HG03558 (cell line): ENCODE results near the gene FHL3.
"Not testable (repeated sequence)": the region's sequence is repeated elsewhere in the genome, so short reads cannot be mapped to it uniquely, and the experiment has no call there.

ENCODE experiments used
- ATAC-seq: cut with Tn5 transposase; IDR thresholded peaks from one replicate; pipeline ENCODE4 v1.9.1; 2021; ENCODE audit warnings: moderate number of reproducible peaks; ENCODE audit not compliant: unreplicated experiment; ENCODE audit errors: extremely low read depth

Gene FHL3

DNA sequence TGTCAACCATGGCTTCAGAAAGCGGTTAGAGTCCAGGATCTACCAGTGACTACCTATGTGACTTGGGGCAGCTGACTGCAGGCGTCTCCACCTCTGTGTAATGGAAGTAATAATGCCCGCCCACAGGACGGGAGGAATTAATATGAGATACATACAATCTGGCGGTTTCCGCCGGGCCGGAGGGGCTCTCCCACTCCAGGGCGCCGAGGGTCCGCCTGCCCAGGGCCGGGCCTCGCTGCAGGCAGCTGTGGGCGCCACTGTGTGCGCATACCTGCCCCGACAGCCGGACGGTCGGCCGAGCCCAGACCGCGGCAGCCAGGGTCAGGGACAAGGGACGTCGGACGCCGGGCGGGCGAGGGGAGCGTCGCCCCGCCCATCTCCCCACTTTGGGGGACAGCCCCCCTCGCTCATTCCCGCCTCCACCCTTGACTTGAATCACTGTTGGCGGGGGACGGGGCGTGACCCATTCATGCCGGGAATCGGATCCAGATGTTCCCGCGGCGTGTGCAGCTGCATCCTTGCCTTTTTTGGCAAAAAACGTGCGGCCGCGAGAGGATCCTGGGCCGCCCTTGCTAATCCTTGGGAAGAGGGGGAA lies 9.5 kb downstream of the FHL3 start:
- ATAC-seq: no peak

DNA sequence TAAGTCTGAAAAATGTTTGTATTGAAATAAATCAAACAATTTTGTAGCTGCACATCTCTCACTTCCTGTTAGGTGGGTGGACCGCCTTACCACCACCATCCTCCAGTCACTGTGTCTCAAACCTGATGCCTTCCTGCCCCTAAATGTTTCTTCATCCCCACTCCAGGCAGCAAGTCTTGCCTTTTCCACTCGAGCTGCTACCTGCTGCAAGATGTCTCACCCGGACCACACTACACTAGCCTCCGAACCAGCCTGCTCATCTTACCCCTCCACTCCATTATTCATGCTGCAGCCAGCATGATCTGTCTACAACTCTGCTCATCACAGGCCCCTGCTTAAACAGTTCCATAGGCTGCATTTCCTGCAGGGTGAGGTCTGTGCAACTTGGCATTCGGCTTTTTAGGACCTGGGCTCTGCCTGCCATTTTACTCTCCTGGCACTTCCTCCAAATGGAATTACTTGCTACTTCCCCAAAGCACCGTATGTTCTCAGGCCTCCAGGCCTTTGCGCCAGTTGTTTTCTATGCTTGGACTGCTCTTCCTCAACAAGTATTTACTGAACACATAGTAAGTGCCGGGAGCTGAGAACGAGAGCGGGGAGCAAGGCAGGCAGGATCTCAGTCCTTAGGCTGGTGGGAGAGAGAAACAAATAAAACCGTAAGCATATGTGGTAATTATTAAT lies 10.3 kb downstream of the FHL3 start:
- no peak for ATAC-seq

DNA sequence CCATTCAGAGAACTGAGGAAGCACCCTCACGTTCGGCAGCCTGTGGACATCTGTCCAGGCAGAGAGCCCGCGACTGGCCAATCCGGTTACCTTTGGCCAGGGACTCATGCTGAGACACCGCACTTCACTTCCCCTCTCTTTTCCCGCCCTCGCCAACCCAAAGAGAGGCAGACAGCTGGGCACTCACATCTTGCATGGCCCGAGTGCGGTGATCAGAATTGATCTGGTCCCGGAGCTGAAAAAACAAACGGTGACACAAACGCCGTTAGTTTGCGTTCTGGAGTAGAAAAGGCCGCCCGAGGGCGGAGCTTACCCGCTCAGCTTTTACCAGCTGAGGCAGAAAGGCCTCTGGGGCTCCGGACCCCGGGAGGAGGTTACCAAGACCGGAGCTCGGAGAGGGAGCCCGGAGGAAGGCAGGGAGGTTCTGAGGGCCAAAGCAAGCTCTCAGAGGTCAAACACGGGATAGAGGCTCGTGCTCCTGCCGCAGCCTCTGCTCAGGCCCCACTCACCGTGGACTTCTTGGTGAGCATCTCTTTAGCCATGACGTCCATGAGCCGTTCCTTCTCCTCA lies 15.9 kb downstream of the FHL3 start:
- no peak for ATAC-seq

DNA sequence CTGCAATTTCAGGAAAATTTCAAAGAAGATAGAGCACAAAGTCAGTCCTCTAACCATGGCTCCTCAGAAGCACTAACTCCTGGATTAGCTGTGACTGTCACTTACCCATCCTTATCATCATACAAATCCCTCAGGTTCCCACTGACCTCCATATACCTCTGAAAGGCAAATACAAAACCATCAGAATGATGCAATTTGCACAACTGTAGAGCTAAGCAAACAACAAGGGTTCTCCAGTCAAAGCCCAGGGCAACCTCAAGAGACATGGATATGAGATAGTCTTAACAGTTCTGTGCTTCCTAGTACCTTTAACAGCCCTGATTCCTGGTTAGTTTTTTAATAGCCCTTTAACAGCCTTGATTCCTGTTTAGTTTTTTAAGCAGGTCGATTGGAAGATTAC lies 17.6 kb downstream of the FHL3 start:
- ATAC-seq: no peak

DNA sequence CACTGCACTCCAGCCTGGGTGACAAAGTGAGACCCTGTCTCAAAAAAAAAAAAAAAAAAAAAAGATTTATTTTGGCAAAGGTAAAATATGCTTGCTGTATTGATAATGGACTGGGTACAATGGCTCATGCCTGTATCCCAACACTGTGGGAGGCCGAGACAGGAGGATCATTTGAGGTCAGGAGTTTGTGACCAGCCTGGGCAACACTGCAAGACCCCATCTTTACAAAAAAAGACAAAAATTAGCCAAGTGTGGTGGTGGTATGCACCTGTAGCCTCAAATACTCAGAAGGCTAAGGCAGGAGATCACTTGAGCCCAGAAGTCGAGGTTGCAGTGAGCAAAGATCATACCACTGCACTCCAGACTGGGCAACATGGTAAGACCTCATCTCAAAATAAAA lies 21.8 kb downstream of the FHL3 start:
- no peak for ATAC-seq

DNA sequence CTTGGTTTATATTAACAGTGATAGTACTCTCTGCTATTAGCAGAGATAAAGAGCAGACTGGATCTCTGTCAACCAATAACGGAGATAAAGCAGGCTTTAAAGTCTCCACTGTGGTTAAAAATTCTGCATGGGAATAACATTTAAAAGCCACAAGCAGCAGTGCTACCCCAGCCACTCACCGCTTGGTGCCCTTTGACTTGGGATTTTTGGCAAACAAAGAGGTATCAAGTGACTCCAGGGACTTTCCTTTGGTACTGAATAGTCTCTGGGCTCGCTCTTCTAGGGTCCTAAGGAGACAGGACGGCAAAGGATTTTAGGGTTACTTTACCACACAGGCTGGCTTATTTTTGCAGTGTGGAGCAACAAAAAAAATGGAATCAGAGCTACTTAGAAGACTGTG lies 26.8 kb downstream of the FHL3 start:
- no peak for ATAC-seq

DNA sequence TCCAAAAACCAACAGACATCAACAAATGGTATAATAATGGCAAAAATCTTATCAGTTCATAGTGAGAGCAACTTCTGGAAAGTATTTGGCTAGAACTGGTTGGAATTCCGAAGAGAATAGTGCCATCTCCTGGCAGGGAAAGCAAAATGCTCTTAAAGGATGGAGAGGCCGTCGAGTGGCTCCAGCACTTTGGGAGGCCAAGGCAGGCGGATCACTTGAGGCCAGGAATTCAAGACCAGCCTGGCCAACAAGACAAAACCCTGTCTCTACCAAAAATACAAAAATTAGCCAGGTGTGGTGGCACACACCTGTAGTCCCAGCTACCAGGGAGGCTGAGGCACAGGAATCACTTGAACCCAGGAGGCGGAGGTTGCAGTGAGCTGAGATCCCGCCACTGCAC lies 30.2 kb downstream of the FHL3 start:
- ATAC-seq: not testable (repeated sequence)

DNA sequence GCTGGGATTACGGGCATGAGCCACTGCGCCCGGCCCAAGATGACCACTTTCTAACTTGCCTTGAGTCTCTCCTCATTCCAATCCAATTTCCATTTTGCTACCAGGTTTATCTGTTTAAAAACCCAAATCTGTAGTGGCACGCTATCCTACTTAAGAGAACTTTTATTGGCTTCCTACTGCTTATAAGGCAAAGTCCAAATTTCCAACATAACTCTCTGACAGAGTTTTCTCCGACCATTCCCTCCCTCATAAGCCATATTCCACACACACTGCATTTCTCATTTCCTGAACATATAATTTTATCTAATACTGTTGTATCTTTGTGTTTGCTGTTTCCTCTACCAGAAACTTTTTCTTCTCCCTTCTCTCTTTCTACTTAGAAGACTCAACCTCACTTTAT lies 30.7 kb downstream of the FHL3 start:
- no peak for ATAC-seq

DNA sequence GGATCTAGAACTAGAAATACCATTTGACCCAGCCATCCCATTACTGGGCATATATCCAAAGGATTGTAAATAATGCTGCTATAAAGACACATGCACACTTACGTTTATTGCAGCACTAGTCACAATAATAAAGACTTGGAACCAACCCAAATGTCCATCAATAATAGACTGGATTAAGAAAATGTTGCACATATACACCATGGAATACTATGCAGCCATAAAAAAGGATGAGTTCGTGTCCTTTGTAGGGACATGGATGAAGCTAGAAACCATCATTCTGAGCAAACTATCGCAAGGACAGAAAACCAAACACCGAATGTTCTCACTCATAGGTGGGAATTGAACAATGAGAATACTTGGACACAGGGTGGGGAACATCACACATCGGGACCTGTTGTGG lies 31.6 kb downstream of the FHL3 start:
- ATAC-seq: not testable (repeated sequence)

DNA sequence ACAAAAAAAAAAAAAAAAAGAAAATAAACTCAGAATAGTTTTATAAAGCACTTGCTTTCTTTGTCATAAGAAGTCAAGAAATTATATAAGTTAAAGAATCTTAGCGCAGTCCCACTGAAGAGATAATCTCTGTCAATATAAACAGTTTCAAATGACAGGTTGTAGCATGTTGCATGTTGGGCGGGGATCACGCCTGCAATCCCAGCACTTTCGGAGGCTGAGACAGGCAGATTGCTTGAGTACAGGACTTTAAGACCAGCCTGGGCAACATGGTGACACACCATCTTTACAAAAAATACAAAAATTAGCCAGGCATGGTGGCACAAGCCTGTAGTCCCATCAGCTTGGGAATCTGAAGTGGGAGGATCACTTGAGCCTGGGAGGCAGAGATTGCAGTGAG lies 40.0 kb downstream of the FHL3 start:
- no peak for ATAC-seq

DNA sequence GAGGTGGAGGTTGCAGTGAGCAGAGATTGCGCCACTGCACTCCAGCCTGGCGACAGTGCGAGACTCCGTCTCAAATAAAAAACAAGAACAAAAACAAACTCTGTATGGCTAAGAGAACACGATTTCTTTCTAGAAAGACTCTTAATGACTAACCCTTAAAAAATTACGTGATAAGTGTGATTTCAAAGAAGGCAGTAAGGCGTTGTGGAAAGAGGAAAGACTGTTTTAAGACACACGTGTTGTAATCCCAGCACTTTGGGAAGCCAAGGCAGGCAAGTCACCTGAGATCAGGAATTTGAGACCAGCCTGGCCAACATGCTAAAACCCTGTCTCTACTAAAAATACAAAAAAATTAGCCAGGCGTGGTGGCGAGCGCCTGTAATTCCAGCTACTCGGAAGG lies 41.2 kb downstream of the FHL3 start:
- ATAC-seq: not testable (repeated sequence)

DNA sequence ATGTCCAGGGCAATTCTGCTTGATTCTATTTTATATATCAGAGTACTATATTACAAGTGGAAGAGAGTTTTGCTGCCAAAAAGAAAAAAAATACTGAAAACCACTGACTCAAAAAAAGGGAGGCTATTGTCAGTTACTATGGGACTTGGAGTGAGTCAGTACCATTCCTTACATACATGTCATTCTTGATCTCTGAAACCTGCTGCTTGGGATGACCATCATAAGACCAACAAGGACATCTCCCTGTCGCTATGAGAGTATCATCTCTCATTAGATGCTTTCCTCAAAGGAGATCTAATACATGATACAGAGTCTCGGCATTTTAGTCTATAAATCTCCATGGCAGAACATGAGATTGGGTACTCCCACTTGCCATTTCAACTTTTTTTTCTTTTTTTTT lies 46.6 kb downstream of the FHL3 start:
- ATAC-seq: no peak

DNA sequence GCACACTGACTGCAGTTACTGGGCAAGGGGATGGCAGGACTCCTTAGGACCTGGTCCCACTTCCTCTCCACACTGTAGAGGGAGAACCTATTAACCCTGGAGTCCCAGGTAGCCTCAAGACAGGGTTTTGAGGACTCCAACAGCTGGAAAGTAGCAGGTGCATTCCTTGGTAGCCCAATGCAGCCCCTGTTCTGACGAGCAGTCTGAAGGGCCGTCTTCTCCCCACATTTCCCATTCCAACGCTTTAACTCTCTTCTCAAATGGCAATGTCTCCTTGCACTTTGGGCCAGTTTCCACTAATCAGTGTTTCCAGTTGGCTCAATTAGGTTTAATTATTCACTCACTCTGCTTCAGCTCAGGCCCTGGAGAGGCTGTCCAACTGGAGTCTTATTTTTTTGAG lies 49.6 kb downstream of the FHL3 start:
- ATAC-seq: no peak

DNA sequence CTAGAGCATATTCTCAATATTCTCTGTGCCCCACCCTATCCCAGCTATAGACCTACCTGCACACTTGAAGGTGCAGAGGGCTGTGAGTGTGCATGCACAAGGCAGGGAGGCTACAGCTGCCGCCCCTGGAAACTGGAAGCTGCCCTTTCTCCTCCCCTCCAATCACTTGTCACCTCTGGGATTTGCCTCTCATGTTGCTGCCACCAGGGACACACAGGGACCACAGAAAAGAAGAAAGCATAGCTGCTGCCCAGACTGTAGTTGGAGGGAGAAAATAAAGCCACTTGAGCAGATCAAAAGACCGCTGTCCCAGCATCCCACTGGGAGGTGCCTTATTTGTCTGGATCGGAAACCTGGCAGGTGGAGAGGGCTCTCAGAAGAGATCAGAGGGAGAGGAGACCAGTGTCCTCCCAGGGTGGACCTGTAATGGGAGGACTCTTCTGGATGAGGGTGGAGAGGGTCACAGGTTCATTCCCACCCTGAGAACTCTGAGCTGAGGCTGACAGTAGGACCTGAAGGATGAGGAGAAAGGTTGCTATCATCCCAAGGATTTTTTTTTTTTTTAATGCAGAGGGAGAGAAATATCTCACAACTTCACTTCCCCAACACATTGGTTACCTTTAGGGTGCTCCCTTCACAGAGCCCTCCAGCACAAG lies 50.9 kb downstream of the FHL3 start:
- ATAC-seq: no peak

DNA sequence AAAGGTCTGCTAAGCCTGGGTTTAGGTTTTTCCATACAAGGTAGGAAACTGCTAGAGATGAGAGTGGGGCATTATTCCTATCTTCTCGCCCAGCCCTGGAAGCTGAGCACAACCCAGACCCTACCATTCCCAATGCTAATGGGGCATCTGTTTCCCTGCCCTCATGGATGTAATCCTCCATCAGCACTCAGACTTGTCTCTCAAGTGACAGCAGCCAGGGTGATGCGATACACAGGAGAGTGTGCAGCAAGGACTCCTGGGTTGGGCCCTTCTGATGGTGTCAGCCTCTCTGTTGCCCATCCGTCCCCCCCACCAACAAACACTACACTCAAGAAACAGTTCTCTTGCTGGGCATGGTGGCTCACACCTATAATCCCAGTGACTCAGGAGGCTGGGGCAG lies 52.6 kb downstream of the FHL3 start:
- no peak for ATAC-seq

DNA sequence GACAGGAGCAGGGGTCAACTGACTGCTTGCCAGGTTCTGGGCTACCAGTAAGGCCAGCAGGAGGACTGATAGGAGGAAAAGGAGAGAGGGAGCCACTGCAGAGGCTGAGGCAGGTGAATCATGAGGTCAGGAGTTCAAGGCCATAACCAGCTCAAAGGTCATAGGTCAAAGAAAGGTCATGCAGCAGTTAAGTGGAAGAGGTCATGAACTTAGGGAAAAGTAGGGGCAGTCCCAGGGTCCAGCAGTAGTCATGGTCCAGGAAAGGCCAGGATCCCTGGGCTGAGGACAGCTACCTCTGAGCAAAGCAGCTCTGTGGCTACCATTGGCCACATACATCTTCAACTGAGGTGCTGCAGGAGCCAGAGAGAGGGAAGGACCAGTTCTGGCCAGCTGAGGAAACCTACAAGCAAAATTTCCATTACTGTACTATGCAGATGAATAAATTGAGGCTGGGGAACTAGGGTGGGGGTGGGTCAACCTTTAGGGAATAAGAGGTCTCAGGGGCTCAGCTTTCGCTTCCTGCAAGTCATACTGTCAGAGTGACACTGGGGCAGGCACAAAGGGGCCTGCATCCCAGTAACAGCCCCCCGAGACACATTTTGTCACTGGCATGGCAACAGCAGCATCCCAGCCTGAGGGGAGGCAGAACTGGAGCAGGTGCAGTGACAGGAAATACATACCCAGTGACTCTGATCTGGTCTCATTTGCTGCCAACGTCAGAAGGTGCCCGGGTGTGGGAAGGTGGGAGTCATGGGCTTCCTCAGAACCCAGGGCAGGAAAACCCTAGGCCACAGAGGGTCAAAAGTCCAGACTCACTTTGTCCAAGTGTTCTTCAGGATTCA lies 53.3 kb downstream of the FHL3 start:
- ATAC-seq: no peak

DNA sequence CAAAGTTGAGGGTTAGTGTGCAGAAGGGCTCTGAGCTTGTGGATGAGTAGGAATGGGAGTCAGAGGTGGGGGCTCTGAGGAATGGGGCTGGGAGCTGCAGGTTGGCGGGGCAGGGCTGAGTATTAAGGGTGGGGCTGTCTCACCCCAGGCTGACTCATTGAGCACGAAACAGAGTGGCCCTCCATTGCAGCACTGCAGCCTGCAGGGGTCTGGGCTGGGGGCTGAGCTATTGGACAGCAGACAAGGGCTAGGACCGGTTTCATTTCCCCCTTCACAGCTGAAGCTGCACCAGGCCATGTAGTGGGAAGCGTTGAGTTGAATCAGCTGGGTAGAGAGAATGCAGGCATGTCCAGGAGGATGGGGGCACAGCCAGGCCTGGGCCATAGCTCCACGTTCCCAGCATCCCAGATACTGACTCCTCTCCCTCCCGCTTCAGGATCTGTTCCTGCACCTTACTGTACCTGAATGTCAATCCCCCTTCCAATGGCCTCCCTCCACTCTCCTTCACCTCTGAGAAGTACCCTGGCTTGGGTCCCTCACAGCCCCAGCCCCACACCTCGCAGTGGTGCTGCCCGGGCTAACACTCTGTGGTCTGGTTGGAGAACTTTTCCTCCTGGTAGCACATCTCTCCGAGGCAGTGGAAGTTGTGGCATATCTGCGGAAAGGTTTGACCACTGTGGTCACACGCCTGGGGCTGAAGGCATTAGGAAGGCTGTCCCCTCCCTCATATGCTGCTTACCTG lies 54.1 kb downstream of the FHL3 start:
- ATAC-seq: no peak

DNA sequence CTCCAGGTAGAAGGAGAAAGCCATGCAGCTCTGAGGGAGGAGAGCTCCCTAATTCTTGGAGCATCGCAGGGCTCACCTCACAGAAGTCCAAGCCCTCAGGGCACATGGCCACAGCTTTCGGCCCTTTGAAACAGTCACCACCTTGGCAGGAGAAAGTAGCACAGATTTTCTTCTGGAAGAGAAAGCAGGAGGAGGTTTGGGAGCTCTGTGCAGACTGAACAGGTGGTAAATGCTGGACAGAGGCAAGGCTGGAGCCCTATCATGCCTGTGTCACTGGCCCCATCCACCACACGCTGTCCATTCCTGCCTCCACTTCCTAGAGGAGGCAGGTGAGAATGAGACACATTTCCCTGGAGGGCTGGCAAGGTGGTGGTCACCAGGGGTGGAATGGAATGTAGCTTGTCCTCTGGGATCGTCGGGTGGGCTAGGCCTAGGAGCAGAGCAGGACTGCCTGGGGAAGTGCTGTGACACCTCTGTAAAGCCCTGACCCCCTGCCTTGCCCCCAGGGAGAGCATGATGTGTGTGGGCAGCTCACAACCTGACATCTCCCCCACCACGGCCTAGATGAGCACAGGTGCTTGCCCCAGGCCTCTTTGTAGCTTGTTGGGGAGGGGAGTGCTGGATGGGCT lies 55.7 kb downstream of the FHL3 start:
- no peak for ATAC-seq

DNA sequence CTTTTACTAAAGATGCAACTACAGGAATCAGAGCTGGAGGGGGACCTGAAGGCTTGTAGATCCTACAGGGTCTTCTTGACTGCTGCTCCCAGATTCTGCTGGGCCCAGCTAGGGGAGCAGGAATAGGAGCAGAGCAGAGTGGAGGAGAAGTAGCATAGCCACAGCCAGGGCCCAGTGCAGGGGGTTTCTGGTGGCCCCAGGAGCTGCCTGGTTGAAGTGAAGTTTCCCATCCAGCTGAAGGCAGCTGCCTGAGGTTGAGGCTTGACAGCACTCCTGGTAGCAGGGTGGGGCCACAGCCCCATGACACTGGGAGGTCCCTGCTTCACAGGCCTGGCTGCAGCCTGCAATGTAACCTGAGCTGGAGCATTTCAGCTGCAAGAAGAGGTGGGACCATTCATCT lies 56.5 kb downstream of the FHL3 start:
- ATAC-seq: no peak

DNA sequence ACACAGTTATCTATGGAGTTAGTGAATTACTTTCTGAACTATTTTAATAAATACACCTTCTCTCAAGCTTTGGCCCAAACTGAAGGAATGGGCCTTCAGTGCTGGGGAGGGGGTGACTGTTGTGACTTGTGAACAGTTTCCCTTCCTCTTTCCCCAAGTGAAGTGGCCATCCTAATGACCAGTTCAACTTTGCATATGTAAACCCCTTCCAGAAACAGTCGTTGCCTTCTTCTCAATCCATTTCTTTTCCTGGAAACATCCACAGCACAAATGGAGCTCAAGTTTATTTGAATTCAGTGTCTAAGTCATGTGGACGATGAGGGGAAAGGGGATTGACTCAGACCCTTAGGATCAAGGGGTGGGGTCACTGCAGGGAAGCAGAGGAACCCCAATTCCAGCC lies 57.1 kb downstream of the FHL3 start:
- ATAC-seq: no peak
